Stimulated activated CD4-positive, alpha-beta T cell treated with anti-CD3 and anti-CD28 coated beads, Interleukin-12 subunit alpha, Interleukin-12 subunit beta, amount 100 ng/mL, for 24 hours (primary cell): ENCODE measurements around the gene ADCY6.

ENCODE experiments used
- DNase-seq, 2 experiments: peaks; one replicate each; pipeline ENCODE4 v3.0.0-alpha.2; 2020; ENCODE audit warnings: low read depth in 2 of 2

The ADCY6 gene

GRCh38 chr12:48815126-48816110 is 26.5 kb upstream of the ADCY6 start:
- peak in 1 of 2 experiments; percentile 52 for DNase-seq

GRCh38 chr12:48814262-48815125 is 25.6 kb upstream of the ADCY6 start:
- peak; percentile 46 to 74 for DNase-seq

GRCh38 chr12:48813465-48814261 is 24.8 kb upstream of the ADCY6 start:
- DNase-seq, result no peak

- no peak for DNase-seq
These were observed 23.5 kb upstream of the ADCY6 start for GRCh38 chr12:48812389-48812788.

- DNase-seq, result no peak
These were observed 22.7 kb upstream of the ADCY6 start for GRCh38 chr12:48811437-48812090.

GRCh38 chr12:48810903-48811431 is 22.1 kb upstream of the ADCY6 start:
- no peak for DNase-seq

GRCh38 chr12:48807981-48808380 is 19.1 kb upstream of the ADCY6 start:
- DNase-seq, result no peak

- no peak for DNase-seq
These were observed 14.8 kb upstream of the ADCY6 start for GRCh38 chr12:48803675-48804074.

- DNase-seq, result no peak
These were observed 12.1 kb upstream of the ADCY6 start for GRCh38 chr12:48800971-48801370.

GRCh38 chr12:48800457-48800856 is 11.6 kb upstream of the ADCY6 start:
- DNase-seq, result no peak

- no peak for DNase-seq
These were observed 8.1 kb upstream of the ADCY6 start for GRCh38 chr12:48796976-48797375.

- DNase-seq, result peak; percentile 31 to 46
These were observed 6.9 kb upstream of the ADCY6 start for GRCh38 chr12:48795550-48796455.

GRCh38 chr12:48794870-48795269 is 6.0 kb upstream of the ADCY6 start:
- DNase-seq, result no peak

GRCh38 chr12:48793696-48794095 is 4.8 kb upstream of the ADCY6 start:
- no peak for DNase-seq

- no peak for DNase-seq
These were observed 1.0 kb upstream of the ADCY6 start for GRCh38 chr12:48789858-48790326.

- DNase-seq, result no peak
These were observed 400 bp downstream of the ADCY6 start for GRCh38 chr12:48788524-48788853.

GRCh38 chr12:48787791-48788523 is 932 bp downstream of the ADCY6 start:
- no peak for DNase-seq

- no peak for DNase-seq
These were observed 2.0 kb downstream of the ADCY6 start for GRCh38 chr12:48786591-48787544.
